SW 1271 (cell line): Measurements from ENCODE around the gene ST6GALNAC6.
A peak's percentile ranks its signal among the peaks of the same experiment; 100 is the strongest.
"Not testable (repeated sequence)": the region's sequence is repeated elsewhere in the genome, so short reads cannot be mapped to it uniquely, and the experiment has no call there.

Experiments used
- DNase-seq, 2 experiments: peaks; one replicate each; lab custom pipeline; 2025; lab: John Stamatoyannopoulos, UW

ST6GALNAC6 gene

DNA sequence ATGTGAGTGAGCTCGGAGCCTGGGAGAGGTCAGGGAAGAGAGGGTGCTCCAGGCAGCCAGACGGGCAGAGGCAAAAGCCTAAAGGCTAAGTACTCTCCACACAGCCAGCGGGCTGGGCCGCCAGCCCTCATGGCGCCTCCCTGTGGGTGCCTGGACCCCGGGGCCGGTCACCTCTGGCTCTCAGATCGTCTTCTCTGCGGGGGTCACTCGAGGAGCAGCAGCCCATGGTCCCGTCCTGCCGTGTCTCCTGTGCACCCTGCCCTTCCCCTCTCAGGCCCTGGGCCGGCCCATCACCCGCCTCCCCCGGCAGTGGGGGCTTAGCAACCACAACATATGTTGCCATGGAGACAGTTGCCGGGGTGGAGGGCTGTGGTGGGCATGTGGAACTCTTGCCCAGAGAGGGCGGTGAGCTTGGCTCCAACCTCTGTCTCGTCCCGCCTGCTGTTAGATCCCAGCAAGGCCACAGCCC is 26.1 kb downstream of the ST6GALNAC6 start:
- DNase-seq: no peak

DNA sequence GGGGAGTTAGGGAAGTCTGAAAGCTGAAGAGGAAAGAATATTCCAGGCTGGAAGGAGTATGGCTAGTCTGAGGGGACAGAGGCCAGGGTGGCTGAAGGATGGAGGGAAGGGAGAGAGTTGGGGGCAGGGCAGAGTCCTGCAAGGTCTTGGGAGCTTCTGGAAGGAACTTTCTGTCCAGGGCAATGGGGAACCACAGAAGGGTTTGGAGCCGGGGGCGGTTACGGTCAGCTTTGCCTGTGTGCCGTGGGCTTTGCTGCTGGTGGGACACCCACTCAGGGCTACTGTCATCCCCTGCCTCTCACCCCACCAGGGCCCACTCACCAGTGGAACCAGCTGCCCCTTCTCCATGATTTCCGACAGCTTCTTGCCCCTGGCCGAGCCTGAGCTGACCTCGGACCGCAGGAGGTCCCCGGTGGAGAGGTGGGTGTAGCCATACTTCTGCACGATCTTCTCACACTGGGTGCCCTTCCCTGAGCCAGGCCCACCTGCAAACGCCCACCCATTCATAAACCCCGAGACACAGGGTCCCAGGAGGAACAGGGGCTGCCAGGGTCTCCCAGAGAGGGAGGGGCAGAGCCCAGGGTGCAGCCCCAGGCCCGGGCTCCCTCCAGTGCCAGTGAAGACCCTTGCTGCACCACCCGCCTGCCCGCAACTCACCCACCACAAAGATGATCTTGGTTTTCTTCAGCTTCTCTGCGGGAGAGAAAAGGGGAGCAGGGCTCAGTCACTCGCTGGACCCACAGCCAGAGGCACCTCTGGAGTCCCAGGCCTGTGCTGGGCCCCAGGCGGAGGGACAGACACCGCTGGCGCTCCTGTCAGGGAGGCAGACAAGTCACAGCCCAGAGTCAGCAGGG is 26.8 kb downstream of the ST6GALNAC6 start:
- no peak for DNase-seq

DNA sequence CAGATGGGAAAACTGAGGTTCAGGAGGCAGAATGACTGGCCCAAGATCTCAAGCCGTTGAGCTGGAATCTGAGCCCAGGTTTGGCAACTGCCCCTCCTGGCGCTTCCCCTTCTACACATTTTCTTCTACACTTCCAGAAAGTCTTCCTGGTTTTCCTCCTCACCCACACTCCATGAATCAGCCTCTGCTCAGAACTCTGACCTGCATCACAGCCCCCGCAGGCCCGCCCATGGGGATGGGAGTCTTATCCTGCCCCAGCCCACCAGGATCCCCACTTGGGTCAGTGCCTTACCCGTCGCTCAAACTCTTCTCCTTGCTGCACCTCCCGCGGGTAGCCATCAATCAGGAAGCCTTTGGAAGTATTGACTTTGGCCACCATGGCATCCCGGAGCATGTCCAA is 27.9 kb downstream of the ST6GALNAC6 start:
- no peak for DNase-seq

DNA sequence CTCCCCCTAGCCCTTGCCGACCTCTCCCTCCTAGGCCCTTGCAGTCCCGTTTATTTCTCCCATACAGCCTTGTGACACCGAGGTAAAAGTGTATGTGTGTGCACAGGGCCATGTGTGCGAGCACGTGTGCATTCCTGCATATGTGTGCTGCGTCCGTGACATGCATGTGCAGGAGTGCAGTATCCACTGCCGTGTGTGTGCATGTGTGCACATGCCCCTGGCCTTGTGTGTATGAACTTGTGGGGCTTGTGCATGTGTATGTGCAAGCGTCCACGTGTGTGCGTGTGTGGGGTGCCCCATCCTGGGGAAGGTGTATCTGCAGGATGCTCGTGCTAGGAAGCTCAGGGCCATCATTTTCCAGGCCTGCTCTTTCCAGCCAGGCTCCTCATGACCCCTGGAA is 28.5 kb downstream of the ST6GALNAC6 start:
- no peak for DNase-seq

DNA sequence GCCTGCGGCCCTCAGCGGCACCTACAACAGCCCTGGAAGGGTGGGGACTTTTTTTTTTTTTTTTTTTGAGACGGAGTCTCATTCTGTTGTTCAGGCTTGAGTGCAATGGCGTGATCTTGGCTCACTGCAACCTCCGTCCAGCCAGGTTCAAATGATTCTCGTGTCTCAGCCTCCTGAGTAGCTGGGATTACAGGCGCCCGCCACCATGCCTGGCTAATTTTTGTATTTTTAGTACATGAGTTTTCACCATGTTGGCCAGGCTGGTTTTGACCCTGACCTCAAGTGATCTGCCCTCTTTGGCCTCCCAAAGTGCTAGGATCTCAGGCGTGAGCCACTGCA is 29.3 kb downstream of the ST6GALNAC6 start:
- not testable (repeated sequence) for DNase-seq

DNA sequence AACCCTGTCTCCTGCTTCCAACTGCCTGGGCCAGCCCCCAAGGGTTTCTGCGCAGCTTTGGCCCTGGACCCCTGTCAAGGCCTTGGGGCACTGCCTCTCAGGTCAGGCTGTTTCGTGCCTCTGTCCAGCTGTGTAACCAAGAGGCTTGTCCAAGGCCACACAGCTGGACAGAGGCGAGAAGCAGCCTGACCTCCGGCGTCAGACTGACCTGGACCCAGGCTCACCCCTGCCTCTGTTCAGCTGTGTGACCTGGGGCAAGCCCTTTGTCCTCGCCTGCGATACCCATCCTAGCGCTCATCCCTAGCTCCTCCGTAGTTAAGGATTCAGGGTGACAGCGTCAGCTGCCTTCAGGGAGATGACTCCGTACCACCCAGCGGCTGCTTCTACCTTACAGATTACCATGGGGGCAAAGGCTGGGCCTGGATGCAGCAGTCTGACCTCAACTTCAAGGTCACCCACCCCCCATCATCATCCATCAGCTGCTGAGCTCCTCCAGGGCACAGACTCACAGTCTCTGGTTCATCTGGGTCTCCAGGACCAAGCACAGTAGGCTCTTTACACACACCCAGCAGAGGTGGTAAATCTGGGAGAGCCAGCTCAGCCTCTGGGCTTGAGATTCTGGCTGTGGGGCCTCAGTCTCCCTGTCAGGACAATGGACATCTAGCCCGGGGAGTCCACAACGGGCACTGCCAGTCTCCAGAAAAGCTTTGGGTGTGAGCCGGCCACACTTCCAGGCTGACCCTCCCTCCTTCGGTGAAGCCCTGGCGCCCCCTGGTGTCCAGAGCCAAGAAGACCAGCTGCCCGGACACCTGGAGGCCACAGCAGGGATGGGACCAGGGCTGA is 29.9 kb downstream of the ST6GALNAC6 start:
- DNase-seq: peak; percentile 76 to 79

DNA sequence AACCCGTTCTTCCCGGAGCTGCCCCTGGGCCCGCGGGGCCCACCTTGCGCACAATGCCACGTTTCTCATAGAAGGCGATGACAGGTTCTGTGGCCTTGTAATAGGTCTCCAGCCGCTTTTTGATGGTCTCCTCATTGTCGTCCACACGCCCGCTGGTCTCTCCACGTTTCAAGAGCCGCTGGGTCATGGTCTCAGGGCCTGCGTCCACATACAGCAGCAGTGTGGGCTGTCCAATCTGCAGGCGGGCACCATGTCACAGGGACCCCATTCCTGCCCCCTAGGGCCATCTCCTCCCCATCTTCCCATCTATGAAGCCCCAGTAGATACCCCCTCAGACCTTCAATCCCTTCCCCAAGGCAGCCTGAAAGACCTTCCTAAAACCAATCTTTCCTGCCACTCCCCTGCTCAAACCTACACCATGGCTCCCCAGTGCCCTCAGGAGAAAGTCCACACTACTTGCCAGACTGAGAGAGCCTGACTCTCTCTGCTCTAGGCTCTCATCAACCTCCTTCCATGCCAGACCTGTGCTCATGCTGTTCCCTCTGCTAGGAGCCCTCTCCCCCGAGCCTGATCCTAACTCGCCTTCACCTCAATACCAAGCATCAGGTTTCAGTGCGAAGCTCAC is 31.0 kb downstream of the ST6GALNAC6 start:
- no peak for DNase-seq

DNA sequence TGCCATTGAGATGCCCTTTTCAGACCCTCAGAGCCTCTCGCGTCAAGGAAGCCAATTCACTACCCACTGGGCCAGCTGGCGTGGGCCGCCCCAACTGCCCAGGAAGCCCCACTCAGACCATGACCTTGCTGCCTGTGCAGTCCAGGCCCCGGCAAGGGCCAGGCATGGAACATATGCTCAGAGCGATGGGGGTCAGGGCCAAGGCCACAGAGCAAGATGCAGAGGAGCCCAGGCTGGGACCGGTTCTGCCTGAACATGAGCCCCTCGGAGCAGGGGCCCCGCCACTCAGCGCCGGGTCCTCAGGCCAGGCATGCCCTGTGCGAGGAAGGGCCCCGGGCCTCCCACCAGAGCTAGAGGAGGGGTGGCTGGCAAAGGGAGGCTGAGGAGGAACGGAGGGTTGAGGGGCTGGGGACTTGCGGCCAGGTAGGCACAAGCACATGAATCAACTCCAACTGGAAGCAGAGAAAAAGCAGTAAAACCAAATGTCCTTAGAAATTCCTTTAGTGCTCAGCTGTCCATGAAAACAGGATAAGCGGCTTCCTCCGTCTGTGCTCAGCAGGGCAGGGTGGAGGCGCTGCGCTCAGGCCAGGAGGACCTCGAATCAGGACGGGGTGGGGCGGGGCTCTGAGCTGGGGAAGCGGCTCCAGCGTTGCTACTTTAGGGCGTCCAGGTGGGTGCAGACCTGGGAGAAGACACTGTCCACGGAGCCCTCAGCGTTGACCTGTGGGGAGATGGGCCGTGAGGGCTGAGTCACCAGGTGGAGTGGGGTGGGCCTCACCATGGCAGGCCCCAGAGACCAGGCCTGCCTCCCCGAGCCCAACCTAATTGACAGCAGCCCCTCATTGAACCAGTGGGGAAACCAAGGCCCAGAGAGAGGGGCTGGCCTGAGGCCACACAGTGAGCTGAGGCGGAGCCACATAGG is 31.8 kb downstream of the ST6GALNAC6 start:
- no peak for DNase-seq

DNA sequence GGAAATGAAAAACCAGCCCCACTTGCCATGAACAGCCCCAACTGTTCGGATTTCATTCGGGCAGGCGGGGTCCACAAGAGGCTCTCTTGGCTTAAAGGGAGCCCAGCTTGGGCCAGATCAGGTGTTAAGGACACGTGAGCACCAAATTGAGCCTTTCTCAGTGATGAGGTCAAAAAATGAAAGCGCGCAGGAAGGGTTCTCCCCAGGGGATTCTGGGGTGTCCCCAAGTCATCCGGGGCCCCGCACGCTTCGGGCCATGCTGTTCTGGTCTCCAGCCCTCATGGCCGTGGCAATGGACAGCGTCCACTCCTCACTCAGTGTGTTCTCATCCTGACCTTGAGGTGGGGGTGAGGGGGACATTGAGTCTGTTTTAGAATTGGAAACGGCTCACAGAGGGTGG is 32.9 kb downstream of the ST6GALNAC6 start:
- no peak for DNase-seq

DNA sequence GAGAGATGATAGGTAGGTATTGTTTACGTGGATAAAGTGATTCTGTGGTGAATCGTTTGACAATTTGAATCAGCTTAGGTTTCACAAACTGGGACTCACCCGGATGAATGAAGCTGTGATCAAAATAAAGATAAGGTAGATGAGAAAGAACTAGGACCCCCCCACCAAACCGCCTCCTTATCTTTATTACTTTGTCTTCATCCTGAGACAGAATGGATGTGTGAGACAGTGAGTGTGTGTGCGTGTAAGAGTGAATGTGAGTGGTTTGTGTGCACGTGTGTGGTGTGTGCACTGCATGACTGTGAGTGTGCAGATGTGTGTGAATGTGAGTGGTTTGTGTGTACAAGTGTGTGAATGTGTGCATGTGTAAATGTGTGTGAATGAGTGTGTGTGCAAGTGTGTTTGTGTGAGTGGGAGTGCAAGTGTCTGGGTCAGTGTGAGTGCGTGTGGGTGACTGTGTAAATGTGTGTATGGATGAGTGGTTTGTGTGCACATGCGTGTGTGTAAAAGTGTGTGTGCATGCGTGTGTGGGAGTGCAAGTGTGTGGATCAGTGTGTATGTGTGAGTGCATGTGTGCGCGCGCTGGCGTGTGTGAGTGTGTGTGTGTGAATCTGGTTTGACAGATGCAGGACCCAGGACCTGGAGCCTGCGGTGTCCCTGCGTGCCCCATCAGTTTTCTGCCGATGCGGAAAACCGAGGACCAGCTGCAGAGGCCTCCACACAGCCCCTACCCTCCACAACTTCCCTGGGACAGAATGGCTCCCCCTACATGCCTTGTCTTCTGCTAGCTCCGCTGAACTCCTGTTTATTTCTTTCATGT is 33.5 kb downstream of the ST6GALNAC6 start:
- no peak for DNase-seq

DNA sequence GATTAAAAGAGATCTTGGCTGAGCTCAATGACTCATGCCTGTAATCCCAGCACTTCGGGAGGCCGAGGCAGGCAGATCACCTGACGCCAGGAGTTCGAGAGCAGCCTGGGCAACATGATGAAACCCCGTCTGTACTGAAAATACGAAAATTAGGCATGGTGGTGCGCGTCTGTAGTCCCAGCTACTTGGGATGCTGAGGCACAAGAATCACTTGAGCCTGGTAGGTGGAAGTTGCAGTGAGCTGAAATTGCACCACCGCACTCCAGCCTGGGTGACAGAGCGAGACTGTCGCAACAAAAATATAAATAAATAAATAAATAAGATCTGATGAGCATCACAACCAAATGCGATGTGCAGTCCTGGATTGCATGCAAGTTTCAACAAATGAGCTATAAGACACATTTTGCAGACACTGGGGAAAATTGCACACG is 36.2 kb downstream of the ST6GALNAC6 start:
- no peak for DNase-seq

DNA sequence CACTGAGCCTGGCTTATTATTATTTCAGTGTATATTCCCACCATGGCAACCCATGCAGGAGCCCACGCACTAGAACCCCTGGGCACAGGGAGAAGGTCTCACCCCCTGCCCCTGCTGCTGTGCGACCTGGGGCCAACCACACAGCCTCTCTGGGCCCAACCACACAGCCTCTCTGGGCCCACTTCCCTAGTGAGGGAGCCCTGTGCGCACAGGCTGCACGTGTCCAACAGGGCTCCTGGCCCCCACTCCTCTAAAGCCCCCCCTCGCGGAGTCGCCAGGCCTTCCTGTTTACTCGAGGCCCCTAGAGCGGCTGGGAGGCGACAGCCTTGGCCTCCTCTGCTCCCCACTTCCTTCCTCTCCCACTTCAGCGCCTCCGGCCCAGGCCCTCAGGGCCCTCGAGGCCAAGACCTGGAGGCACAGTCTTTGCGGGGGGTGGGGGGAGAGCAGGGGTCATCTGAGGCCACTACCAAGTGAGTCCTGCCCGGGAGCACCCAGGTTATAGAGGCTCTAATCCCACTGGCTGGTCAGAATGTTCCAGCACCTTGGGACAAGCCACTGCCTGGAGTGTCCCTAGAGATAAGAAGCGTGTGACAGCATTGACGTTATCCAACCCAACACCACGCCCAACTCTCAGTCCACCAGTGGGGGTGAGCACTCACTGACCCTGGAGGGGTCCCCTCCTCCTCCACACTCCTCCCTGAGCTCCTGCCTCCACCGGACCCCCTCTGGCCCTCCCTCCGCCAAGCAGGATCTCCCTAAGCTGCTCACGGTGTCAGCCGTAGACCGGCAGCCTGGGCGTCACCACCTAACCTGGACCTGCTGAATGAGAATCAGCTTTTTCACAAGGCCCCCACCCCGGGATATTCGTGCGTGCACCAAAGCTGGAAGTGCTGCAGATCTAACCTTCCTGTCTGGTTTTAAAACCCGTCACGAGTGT is 37.1 kb downstream of the ST6GALNAC6 start:
- no peak for DNase-seq

DNA sequence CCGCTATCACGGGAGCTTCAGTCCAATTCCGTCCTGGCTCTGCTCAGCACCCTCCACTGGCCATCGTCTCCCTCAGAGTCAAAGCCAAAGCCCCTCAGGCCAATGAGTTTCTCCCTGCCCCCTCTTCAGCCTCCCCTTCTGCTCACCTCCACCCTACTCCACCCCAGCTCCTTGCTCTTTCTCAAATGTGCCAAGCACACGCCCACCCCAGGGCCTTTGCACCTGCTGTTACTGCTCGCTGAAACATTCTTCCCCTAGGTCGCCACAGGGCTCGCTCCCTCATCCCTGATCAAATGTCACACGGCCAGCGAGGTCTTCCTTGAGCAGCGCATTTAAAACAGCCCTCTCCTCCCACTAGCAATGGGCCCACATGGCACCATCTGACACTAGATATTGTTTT is 38.6 kb downstream of the ST6GALNAC6 start:
- DNase-seq: no peak

DNA sequence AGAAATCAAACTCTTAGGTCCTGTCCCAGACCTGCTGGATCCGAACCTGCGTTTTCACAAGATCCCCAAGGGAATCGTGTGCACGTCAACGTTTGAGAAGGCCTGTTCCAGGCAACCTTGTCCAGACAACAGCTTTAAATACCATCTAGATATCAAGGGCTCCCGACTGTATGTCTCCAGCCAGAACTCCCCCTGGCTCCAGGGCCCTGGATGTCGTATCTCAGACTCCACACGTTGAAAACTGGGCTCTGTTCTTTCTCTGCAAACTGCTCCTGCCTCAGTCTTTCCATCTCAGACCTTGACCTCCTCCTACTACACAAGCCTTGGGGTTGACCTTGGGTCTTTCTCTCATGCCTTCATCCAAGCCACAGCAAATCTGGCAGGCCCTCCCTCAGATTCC is 39.1 kb downstream of the ST6GALNAC6 start:
- no peak for DNase-seq

DNA sequence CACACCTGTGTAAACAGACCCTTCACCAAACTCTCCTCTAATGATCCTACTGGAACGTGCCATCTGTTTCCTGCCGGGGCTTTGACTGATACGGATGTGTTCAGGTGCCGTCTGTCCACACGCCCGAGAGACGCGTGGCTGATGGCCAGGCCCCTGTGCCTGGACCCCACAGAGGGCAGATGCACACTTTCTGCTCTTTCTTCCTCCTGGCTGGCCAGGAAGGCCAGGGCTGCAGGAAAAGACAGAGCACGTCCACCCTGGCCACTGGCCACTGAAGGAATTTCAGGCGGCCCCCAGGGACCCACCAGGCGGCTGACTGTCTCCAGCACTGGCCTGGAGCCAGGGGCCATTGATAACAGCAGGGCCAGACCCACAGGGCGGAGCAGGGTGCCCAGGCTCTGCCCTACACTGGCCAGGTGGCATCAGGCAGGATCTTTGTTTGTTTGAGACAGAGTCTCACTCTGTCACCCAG is 41.3 kb downstream of the ST6GALNAC6 start:
- DNase-seq: no peak

DNA sequence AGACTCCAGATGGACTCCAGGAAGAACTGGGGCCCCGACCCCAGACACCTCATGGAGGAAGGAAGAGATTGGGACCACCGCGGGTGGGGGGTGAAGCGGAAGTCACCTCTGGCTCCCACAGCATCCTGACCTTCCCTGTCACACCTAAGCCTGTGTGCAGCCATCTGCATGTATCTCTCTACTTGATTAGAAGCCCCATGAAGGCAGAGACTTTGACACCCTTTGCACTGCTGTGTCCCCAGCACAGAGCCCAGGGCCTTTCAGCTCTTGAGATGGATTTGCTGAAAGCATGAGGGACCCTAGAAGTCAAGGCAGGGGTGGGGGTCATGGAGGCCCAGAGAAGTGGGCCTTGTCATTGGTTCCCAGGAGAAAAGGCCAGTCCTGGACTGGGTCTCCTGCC is 42.1 kb downstream of the ST6GALNAC6 start:
- no peak for DNase-seq

DNA sequence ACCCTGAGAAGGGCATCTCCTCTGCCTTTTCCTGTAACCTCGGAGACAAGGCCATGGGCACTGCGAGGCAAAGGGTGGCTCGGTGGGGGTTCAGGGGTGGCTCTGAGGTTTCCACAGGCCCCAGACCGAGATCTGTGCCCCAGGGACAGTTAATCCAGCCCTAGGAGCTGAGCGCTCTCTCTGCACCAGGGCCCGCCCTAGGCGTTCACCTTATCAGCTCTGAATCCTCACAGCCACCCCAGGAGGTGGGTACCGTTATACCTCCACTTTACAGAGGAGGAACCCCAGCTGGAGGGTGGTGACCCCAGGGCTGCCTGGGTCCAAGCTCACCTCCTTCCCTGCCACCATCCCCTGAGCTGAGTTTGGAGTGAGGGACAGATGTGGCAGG is 42.7 kb downstream of the ST6GALNAC6 start:
- no peak for DNase-seq

DNA sequence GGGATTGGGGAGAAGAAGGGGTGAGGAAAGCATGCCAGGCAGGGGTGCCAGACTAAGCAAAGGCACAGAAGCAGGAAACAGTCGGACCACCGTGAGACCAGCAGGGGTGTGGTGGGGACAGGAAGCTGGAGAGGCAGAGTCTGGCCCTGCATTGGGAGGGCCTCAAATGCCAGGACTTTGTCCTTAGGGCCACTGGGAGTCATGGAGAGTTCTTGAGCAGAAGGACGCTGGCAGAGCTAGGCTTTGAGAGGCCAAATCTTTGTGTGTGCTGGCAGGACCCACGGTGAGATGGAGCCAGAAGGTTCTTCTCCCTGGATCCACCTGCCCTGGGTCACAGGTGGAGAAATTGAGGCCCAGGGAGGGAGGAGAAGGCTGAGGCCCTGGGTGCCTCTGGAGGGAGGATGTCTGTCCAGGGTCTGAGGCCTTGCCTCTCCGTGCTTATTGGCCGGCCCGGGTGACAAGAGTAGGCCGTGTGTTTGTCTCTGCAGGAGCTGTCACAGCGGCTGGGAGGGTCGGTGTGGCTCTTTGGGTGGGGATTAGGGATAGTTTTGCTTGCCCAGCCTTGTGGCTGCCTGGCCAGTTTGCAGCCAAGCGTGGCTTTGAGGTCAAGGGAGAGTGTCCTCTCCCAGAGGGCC is 43.2 kb downstream of the ST6GALNAC6 start:
- no peak for DNase-seq

DNA sequence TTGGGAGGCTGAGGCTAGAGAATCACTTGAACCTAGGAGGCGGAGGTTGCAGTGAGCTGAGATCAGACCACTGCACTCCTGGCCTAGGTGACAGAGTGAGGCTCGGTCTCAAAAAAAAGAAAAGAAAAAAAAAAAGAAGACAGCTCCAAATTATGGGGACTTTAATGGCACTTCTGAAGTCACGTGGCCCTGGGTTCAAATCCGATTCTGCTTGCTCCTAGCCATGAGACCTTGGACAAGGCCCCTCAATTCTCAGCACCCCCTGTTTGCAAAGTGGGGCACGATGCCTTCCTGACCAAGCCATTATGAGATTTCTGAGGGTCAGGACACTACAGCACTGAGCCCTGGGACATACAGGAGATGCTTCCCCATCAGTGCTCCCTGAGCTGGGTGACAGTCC is 43.9 kb downstream of the ST6GALNAC6 start:
- no peak for DNase-seq
